ENCODE measurements around the gene SNX6. TPM values are rescaled to one million over a fixed set of nuclear protein-coding genes. Genes with fewer than 3 reads are reported as not detected.

SNX6 gene
- total and polyA plus RNA-seq, 10 of the 15 experiments (the other 5 are each of a cell fraction or from before 2014, with no cell fraction given), result 34.4 to 107 (median 71.7) TPM

DNA sequence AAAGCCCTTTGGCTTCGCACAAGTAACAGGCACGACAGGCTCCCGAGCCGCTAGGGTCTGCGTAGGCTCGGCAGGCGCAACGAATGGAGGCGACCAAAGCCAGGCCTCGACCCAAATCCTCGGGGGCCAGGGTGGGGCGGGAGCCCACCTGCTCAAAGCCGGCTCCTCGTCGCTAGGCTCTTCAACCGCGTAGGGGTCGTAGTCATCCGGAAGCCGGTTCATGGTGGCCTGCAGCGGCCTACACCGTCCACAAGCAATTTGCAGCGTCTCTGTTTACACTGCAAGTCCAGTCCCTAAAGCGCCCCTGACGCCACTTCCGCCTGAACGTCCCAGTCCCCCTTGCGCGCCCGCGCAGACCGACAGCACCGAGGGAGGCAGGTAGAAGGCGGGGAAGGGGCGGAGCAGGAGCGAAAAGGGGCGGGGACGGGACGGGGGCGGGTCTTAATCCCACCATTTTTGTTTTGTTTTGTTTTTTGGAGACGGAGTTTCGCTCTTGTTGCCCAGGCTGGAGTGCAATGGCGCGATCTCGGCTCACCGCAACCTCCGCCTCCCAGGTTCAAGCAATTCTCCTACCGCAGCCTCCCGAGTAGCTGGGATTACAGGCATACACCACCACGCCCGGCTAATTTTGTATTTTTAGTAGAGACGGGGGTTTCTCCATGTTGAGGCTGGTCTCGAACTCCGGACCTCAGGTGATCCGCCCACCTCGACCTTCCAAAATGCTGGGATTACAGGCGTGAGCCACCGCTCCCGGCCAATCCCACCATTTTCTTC, 90.4 kb downstream of the SNX6 start, which contains the start of gene EAPP (continued):
- TF ChIP-seq, protein P1, sequence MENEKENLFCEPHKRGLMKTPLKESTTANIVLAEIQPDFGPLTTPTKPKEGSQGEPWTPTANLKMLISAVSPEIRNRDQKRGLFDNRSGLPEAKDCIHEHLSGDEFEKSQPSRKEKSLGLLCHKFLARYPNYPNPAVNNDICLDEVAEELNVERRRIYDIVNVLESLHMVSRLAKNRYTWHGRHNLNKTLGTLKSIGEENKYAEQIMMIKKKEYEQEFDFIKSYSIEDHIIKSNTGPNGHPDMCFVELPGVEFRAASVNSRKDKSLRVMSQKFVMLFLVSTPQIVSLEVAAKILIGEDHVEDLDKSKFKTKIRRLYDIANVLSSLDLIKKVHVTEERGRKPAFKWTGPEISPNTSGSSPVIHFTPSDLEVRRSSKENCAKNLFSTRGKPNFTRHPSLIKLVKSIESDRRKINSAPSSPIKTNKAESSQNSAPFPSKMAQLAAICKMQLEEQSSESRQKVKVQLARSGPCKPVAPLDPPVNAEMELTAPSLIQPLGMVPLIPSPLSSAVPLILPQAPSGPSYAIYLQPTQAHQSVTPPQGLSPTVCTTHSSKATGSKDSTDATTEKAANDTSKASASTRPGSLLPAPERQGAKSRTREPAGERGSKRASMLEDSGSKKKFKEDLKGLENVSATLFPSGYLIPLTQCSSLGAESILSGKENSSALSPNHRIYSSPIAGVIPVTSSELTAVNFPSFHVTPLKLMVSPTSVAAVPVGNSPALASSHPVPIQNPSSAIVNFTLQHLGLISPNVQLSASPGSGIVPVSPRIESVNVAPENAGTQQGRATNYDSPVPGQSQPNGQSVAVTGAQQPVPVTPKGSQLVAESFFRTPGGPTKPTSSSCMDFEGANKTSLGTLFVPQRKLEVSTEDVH (IDR thresholded peaks at IDR 0.05; ENCODE audit: low read depth, partially characterized antibody), result no peak
- TF ChIP-seq CREM (IDR thresholded peaks at IDR 0.05; ENCODE audit: low read depth) (peak; percentile 85), E4F1 (IDR thresholded peaks at IDR 0.05; ENCODE audit: borderline replicate concordance, partially characterized antibody) (peak; percentile 22), YY1 (IDR thresholded peaks at IDR 0.05; ENCODE audit: low read depth, low read length) (peak; percentile 25; the same call in 1 of the 2 replicates), RAD21 (IDR thresholded peaks at IDR 0.05; ENCODE audit: insufficient read depth, low read depth, low read length) (no peak), SMARCA5 (IDR thresholded peaks at IDR 0.05) (peak; percentile 67), IKZF2 (IDR thresholded peaks at IDR 0.05) (peak in 1 of 2 experiments; percentile 15; a peak in 1 of 4 replicates), ATF7 (IDR thresholded peaks at IDR 0.05; ENCODE audit: low read depth) (peak; percentile 50), ZBED1 (IDR thresholded peaks at IDR 0.05; ENCODE audit: borderline replicate concordance) (no peak), SMAD5 (IDR thresholded peaks at IDR 0.05; ENCODE audit: low read depth) (no peak; the same call in 1 of the 2 replicates), LARP7 (IDR thresholded peaks at IDR 0.05) (peak; percentile 67), CBX3 (IDR thresholded peaks at IDR 0.05; ENCODE audit: borderline replicate concordance, low read depth) (no peak), NR2C2 (IDR thresholded peaks at IDR 0.05; ENCODE audit: borderline replicate concordance, control insufficient read depth, insufficient read length, low read depth) (no peak), RELA (IDR thresholded peaks at IDR 0.05; ENCODE audit: borderline replicate concordance, partially characterized antibody) (no peak), HCFC1 (IDR thresholded peaks at IDR 0.05; ENCODE audit: low read length) (peak; percentile 51), NFXL1 (IDR thresholded peaks at IDR 0.05; ENCODE audit: borderline replicate concordance) (no peak), CHD2 (IDR thresholded peaks at IDR 0.05; ENCODE audit: borderline replicate concordance, low read depth, low read length) (0 out of 2 replicates have a peak, but pooled peaks have one; percentile 30)
- TF ChIP-seq, protein P2, sequence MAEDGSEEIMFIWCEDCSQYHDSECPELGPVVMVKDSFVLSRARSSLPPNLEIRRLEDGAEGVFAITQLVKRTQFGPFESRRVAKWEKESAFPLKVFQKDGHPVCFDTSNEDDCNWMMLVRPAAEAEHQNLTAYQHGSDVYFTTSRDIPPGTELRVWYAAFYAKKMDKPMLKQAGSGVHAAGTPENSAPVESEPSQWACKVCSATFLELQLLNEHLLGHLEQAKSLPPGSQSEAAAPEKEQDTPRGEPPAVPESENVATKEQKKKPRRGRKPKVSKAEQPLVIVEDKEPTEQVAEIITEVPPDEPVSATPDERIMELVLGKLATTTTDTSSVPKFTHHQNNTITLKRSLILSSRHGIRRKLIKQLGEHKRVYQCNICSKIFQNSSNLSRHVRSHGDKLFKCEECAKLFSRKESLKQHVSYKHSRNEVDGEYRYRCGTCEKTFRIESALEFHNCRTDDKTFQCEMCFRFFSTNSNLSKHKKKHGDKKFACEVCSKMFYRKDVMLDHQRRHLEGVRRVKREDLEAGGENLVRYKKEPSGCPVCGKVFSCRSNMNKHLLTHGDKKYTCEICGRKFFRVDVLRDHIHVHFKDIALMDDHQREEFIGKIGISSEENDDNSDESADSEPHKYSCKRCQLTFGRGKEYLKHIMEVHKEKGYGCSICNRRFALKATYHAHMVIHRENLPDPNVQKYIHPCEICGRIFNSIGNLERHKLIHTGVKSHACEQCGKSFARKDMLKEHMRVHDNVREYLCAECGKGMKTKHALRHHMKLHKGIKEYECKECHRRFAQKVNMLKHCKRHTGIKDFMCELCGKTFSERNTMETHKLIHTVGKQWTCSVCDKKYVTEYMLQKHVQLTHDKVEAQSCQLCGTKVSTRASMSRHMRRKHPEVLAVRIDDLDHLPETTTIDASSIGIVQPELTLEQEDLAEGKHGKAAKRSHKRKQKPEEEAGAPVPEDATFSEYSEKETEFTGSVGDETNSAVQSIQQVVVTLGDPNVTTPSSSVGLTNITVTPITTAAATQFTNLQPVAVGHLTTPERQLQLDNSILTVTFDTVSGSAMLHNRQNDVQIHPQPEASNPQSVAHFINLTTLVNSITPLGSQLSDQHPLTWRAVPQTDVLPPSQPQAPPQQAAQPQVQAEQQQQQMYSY (CRISPR knock-in tag; IDR thresholded peaks at IDR 0.05), result no peak
- TF ChIP-seq, protein P3, sequence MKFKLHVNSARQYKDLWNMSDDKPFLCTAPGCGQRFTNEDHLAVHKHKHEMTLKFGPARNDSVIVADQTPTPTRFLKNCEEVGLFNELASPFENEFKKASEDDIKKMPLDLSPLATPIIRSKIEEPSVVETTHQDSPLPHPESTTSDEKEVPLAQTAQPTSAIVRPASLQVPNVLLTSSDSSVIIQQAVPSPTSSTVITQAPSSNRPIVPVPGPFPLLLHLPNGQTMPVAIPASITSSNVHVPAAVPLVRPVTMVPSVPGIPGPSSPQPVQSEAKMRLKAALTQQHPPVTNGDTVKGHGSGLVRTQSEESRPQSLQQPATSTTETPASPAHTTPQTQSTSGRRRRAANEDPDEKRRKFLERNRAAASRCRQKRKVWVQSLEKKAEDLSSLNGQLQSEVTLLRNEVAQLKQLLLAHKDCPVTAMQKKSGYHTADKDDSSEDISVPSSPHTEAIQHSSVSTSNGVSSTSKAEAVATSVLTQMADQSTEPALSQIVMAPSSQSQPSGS (IDR thresholded peaks at IDR 0.05; ENCODE audit: low read length), result no peak
